ENCODE data around the gene PAK6.

- TF ChIP-seq POLR2A (IDR thresholded peaks at IDR 0.05; ENCODE audit: low read length): no peak
- no peak for TF ChIP-seq GATA1 (IDR thresholded peaks at IDR 0.05; ENCODE audit: low read depth, low read length)
These were observed 13.7 kb downstream of the PAK6 start for GRCh38 chr15:40252438-40253166.

Data from erythroblast (primary cell).